GM10847 (cell line): ENCODE data around the gene ADGRF4.

Experiments
- POLR2A ChIP-seq: IDR thresholded peaks from 2 replicates; pipeline ENCODE4 v1.6.1; 2011; ENCODE audit not compliant: insufficient read length; ENCODE audit errors: extremely low read depth

The ADGRF4 gene

DNA sequence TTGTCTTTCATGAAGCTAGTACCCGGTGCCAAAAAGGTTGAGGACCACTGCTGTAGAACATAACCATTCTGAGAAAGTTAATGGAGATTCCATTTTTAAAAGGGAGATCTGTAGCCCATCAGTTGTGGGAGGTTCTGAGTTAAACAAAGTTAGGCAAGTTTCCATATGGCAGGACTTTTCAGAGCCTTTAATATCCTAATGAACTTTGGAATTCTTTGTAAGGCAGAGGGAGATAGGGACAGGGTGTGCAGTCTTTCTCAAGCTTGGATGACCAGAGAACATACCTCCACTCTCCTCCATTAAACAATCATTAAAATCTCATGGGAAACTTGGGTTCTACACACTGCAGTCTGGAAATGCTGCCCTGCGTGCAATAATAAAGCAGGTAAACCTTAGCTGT, 14.8 kb downstream of the ADGRF4 start:
- no peak for TF ChIP-seq POLR2A

DNA sequence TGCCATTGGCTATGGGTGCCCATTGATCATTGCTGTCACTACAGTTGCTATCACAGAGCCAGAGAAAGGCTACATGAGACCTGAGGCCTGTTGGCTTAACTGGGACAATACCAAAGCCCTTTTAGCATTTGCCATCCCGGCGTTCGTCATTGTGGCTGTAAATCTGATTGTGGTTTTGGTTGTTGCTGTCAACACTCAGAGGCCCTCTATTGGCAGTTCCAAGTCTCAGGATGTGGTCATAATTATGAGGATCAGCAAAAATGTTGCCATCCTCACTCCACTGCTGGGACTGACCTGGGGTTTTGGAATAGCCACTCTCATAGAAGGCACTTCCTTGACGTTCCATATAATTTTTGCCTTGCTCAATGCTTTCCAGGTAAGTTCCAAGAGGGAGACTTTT, 16.4 kb downstream of the ADGRF4 start:
- no peak for TF ChIP-seq POLR2A

DNA sequence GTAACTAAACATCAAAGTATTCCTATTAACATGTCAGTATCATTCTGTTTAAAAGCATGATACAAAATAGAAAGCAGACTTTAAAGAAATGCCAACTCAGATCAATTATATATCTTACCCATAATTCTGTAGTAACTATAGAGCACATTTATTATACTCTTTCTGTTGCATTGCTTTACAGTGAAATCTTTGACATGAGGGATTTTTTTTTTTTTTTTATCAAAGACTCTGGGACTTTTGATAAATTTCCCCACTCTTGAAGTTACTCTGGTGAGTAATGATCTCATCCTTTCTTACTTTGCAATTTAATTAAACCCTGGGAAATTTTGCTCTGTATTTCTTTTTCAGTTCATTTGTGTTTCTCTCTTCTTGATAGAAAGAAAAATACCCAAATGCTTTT, 17.4 kb downstream of the ADGRF4 start:
- no peak for TF ChIP-seq POLR2A

DNA sequence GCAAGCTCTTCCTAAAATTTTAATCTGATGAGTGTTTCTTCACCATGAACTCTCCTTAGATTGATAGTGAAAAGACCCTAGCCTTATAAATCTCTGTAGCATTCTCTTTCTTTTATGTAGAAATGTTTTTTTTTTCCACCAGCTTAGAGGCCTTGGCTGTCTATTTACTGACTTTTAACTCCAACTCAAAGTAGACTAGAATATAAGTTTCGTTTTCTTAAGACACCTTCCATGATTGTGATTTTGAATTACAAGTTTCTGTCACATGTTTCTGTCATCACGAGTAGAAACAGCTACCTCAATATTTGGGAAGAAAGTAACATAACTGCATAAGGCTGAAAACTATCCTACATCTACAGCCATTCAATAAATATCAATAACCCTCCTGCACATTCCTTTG, 17.8 kb downstream of the ADGRF4 start:
- no peak for TF ChIP-seq POLR2A

DNA sequence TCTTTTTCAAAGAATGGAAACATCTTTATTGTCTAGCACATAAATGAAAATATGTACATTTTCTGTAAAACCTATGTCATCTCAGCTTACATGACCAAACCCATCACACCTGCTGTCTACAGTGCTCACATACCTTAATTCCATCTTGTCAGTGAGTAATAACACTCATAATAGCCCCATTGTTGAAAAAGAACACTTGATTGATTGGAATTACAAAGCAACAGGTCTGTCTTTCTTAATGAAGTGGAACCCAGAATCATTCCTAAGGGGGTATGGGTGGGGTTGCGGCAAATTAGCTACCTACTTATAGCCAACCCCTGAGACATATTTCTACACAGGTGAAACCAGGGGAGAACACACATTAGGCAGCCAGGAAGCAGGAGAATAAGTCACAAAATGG, 20.2 kb downstream of the ADGRF4 start:
- no peak for TF ChIP-seq POLR2A

DNA sequence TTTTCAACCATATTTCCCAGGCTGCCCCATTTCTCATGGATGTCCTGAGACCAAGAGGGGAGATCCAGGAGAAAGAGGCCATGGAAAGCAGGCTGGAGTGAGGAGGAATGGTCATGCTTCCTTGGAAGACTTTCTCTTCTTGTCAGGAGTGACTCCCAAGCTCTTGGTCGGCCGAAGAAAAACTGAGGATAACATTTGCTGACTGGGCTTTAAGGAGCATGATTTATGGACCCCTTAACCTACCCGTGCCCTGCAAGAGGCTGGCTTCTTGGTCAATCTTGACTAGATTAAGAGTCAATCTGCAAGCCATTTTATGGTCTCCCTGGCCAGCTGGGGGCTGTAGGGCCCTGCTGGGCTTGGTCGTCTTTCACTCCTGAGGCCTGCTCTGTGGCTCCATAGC, 22.8 kb downstream of the ADGRF4 start:
- no peak for TF ChIP-seq POLR2A

DNA sequence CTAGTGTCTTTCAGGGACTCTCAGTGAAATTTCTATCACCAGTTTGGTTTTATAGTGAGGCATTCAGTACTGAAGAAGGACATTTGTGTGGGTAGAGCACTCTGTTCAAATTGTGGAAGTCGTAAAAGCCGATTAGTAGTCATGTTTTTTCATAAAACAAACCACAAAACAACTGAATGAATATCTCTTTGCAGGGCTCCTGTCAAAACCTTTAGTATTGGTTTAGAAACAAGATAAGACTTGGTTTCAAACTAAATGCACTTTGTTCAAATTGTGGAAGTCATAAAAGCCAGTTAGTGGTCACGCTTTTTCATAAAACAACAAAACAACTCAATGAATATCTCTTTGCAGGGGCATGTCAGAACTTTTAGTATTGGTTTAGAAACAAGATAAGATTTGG, 23.8 kb downstream of the ADGRF4 start:
- TF ChIP-seq POLR2A = no peak

DNA sequence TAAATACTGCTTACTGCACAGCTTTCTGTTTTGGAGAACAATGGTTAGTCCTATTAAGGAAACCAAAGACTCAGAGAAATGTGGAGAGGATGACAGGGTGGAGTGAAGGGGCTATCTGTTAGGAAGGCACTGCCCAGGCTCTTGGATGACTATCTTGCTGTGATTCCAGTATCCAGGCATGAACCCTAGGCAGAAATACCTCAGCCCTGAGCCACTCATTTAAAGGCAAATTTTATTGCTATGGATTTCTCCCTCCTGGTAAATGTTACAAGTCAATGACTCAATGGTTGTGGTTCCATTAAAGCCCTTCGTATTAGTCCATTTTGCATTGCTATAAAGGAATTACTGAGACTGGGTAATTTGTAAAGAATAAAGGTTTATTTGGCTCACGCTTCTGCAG, 25.9 kb downstream of the ADGRF4 start:
- TF ChIP-seq POLR2A = no peak

DNA sequence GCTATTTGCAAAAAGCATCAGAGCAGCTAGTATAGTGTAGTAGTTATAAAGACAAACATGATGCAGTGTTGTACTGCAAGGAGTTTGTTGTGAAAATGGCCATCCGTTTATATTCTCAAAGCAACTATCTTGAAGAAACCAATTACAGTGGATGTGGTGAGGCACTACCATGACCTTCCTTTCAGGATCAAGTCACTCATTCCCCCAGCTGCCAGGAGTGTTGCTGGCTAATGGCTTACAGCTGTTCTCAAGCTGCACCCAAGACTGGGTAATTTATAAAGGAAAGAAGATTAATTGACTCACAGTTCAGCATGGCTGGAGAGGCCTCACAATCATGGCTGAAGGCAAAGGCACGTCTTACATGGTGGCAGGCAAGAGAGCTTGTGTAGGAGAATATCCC, 29.0 kb downstream of the ADGRF4 start:
- no peak for TF ChIP-seq POLR2A

DNA sequence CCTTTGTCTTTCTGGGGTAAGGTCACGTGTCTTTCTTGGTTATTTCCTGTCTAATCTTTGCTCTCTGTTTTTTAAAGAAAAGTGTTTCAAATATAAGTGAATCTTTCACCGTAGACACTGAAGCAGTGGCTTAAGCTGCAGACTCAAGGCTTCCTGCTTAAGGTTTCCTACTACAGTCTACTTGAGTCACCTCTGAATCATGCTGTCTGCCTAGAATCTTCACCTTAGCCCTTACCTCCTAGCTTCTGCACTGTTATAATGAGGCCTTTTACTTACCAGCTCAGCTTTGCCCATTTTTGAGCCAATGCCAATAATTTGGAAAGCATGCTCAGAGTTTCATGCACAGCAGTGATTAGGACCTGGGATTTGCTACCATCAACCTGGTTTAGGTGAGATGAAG, 30.6 kb downstream of the ADGRF4 start:
- TF ChIP-seq POLR2A = no peak

DNA sequence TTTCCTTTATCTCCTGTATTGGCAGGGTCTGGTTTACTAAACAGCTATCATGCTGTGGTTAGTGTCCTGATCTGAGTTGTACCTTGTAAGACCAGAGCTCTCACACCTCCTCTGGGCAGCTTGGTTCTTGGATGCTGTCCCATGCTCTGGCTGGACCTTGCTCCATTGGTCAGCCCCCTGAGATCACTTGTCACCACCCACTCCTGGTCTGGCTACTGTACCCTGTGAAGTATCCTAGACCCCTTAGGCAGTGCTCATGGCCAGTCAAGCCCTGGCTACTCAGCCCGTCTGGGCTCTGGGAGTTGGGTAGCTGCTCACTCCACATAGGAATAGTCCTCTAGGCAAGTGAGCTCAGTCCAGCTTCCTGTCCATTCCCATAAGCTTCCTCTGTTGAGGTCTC, 31.1 kb downstream of the ADGRF4 start:
- TF ChIP-seq POLR2A = no peak

DNA sequence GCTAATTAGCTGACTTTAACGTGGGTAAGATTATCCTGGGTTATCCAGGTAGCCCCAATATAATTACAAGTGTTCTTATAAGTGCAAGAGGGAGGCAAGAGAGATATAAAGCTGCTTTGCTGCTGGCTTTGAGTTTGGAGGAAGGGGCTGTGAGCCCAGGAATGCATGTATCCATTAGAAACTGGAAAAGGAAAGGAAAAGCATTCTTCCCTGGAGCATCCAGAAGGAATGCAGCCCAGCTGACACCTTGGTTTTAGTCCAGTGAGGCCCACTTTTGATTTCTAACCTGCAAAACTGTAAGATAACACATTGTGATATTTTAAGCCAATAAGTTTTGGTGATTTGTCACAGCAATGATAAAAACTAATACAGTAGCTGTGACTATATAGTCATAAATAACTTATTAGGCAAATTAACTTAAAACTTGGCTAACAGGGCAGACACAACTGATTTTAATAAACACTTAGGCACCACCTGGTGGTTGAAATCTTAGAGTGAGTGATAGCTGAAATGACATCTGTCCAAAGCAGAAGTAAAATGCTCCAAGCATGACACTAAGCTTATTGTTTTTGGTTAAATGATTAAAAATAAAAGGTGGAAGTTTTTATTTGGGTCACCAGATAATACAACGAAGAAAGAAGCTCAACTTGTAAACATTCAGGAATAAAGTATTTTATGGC, 35.6 kb downstream of the ADGRF4 start:
- no peak for TF ChIP-seq POLR2A

DNA sequence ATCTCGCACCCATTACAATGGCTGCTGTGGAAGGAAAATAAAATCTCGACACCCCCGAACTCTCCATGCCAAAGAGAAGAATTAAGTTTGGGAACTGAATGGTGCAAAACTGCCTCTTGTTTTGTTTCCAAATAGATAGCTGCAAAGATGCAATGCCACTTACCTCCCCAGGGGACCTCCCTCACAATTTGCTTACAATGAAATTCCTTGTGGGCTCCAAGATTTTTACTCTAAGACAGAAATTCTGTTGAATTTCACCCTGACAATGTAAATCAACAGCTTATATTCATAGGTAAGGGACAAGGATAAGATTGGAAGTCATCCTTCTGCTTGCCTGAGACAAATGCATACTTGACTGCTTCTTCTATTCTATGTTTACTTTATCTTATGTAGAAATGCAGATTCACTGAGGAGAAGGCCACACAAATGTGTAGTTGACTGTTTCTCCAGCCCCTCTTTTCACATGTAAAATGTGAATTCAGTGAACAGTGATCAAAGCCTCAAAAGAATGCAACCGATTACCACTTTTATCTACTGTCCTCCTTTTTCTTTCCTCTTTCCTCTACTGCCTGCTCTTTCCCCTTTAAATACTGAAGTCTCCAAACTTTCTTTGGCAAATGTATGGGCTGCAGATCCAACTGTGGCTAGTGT, 36.6 kb downstream of the ADGRF4 start:
- no peak for TF ChIP-seq POLR2A

DNA sequence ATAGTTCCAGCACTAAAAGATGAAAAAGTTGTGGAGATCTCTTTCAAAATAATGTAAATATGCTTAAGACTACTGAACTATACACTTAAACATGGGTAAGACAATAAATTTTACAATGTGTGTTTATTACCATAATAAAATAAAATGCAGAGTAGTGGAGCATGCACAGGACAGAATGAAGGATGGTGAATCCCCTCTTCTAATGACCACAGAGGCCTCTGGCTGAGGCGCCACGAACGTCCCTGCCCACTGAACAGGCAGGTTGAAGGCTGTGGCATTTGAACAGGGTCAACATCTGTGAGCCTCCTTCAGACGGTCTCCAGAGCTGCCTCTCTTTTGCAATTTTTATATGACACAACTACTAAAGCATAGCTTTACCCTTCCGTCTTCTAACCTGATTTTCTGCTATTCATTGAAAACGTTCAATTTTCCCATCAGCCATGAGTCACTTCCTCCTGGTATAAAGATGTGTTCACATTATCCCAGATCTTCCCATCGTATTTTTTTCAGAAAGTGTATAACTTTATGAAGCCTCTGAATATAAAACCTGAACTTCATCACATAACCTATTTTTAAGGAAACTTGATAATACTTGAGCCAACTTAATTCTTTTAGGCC, 37.8 kb downstream of the ADGRF4 start:
- no peak for TF ChIP-seq POLR2A

DNA sequence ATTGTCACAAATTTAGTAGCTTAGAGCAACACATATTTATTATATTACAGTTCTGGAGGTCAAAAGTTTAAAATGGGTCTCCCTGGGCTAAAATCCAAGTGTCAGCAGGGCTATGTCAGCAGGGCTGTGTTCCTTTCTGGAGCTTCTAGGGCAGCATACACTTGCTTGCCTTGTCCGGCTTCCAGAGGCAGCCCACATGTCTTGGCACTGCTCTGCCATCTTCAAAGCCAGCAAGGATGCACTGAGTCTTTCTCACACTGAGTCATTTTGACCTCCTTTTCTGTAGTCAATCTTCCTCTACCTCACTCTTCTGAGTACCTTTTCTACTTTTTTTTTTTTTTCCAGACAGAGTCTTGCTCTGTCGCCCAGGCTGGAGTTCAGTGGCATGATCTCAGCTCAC, 39.0 kb downstream of the ADGRF4 start:
- no peak for TF ChIP-seq POLR2A

DNA sequence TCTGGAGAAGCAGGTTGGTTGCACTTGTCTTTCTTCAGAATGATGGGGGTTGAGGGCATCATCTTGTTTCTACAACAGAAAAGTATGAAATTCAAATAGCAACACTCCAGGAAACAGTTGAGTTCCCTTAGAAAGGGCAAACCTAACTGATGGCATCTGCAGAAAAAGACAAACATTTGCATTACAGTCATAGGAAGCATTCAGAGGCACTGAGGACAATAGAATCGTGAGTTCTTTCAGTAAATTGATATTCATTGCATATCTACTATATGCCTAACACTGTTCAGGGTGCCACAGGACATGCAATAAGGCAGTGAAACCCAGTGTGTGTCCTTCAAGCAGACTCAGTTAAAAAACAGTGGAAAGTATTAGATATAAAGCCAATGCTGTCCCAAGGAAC, 42.3 kb downstream of the ADGRF4 start:
- TF ChIP-seq POLR2A = no peak

DNA sequence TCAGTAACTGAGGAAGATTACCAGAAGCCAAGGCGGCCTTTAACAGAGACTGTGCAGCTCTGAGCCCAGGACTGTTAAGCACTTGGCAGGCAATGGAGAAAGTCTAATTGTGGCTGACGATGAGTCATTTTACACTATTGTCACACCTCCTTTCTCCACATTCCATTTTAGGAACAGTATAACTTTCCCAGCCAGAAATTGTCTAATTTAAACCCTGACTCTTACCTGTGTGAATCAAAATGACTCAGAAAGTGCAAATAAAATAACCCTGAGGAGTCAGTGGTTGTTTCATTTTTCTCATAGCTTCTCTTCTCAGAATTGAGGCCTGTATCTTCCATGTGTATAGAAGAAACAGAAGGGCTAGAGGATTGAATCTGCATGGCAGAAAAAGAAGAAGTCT, 43.4 kb downstream of the ADGRF4 start:
- TF ChIP-seq POLR2A = no peak

DNA sequence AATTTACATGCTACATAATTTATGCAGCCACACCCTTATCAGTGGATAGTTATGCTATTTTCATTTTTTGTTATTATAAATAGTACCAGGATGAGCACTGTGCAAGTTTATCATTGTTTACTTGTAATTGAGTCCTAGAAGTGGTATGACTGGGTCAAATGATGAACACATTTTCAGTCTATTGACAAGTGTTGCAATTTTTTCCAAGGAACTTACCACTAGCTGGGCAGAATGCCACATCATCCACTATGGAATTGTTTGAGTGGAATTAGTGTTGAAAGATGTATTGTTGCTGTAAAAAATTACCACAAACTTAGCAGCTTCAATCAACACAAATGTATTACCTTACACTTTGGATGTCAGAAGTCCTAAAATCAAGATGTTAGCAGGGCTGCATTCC, 45.4 kb downstream of the ADGRF4 start:
- no peak for TF ChIP-seq POLR2A

DNA sequence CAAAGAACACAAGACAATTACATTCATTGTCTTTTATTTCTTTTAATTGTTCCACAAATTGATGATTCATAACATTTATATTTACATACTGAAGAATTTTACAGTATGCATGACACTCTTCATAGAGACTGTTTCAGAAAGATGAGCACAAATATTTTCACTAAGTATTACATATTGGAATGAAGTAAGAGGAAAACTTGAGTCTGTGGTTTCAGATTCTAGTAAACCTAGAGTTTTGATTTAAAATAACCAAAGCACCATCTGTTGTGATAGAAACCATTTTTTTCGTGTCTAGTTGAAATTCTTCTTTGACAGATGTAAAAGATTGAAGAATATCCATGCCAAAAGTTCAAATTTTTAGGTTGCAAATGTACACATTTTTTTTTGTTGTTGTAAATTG, 51.4 kb downstream of the ADGRF4 start:
- TF ChIP-seq POLR2A = no peak
